ENCODE data around the gene PLCB2.

PLCB2 gene

DNA sequence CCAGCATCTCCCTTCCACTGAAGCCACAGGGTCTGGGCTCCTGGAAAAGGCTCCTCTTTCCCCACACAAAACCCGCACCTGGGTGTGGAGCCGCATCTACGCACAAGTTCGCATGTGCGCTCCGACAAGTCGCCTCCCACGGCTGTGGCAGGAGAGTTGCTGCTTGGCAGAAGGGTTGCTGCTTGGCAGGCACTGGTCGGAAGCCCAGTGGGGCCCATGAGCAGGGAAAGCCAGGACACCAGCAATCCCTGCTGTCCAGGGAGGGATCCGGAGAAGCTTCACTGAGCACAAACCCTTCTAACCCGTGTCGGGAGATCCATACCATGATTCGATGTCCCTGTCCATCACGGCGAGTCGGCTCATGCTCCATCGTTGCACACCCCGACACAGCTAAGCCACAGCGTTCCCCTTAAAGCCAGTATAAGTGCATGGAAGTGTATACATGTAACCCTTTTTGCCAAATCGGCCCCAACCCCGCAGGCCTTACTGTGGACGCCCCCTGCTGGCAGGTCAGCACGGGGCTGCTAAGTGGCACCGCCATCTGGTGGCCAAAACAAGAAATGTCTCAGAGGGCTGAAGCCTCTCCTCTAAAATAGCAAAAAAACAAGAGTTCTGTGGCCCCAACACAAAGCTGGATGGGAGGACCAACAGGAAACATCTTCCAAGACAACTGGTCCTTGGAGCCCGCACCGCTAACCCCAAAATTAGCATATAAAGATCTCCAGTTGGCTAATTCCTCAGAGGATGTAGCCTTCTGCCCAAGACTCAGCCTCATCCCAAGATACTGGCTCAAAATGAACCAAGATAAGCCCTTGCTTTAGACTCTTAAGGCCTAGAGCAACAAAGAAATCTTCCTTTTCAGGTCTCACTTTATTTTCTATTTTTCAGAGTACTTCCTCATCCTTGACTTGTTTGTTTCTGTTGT is 33.1 kb downstream of the PLCB2 start:
- DNase-seq (ENCODE audit: low read depth, low spot score) = peak; percentile 53
- peak overlapping the region; percentile 48; the same call in 1 of the 2 replicates for H3K27ac ChIP-seq
- no peak for TF ChIP-seq FOXP2 (optimal IDR thresholded peaks at IDR 0.05; ENCODE audit: control extremely low read depth, extremely low read length, insufficient read depth)
- peak; percentile 60; the same call in 1 of the 2 replicates for TF ChIP-seq POLR2AphosphoS5 (IDR thresholded peaks at IDR 0.05; ENCODE audit: borderline replicate concordance, low read depth, low read length)
- no peak for TF ChIP-seq EZH2 (IDR thresholded peaks at IDR 0.05)
- no peak overlapping the region for H3K4me3 ChIP-seq
- H3K9me3 ChIP-seq (ENCODE audit: low read depth, low read length) = no peaks in the 10 kb centered on the region
- H3K36me3 ChIP-seq (ENCODE audit: insufficient read depth, low read length) = no peaks in the 10 kb centered on the region
- no peak overlapping the region for H3K9ac ChIP-seq (ENCODE audit: insufficient read length)

DNA sequence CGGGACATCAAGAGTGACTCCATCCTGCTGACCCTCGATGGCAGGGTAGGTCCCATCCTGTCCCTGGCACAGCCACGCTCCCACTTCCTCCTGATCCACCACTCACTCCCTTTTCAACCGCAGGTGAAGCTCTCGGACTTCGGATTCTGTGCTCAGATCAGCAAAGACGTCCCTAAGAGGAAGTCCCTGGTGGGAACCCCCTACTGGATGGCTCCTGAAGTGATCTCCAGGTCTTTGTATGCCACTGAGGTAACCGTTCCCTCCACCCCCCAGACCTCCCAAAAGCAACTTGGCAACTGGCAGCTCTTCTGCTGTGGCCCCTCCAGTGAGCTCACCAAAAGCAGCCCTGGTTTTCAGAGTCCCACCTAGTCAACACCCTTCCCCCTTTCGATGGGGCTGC is 34.3 kb downstream of the PLCB2 start:
- Histone ChIP-seq H3K9ac (ENCODE audit: insufficient read length) (no peak overlapping the region), H3K36me3 (ENCODE audit: insufficient read depth, low read length) (no peaks in the 10 kb centered on the region), H3K4me3 (no peak overlapping the region), H3K9me3 (ENCODE audit: low read depth, low read length) (no peaks in the 10 kb centered on the region), H3K27ac (0 out of 2 replicates have a peak overlapping the region, but pooled peaks have one; percentile 13)
- no peak for TF ChIP-seq EZH2 (IDR thresholded peaks at IDR 0.05)
- no peak; the same call in 1 of the 2 replicates for TF ChIP-seq POLR2AphosphoS5 (IDR thresholded peaks at IDR 0.05; ENCODE audit: borderline replicate concordance, low read depth, low read length)
- TF ChIP-seq FOXP2 (optimal IDR thresholded peaks at IDR 0.05; ENCODE audit: control extremely low read depth, extremely low read length, insufficient read depth) = no peak
- no peak for DNase-seq (ENCODE audit: low read depth, low spot score)

DNA sequence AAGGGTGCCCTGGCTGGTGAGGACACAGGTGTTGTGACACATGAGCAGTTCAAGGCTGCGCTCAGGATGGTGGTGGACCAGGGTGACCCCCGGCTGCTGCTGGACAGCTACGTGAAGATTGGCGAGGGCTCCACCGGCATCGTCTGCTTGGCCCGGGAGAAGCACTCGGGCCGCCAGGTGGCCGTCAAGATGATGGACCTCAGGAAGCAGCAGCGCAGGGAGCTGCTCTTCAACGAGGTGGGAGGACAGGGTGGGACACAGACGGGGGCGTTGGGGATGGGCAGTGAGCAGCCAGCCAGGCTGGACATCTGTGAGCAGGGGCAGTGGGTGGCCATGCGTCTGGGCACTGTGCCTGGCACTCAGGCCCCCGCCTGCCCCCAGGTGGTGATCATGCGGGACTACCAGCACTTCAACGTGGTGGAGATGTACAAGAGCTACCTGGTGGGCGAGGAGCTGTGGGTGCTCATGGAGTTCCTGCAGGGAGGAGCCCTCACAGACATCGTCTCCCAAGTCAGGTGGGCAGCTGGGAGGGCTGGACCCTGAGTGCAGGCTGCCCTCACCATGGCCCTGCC is 35.2 kb downstream of the PLCB2 start:
- no peak for DNase-seq (ENCODE audit: low read depth, low spot score)
- H3K36me3 ChIP-seq (ENCODE audit: insufficient read depth, low read length) = no peaks in the 10 kb centered on the region
- no peak overlapping the region for H3K27ac ChIP-seq
- no peak overlapping the region for H3K4me3 ChIP-seq
- H3K9me3 ChIP-seq (ENCODE audit: low read depth, low read length) = no peaks in the 10 kb centered on the region
- TF ChIP-seq EZH2 (IDR thresholded peaks at IDR 0.05) (no peak), POLR2AphosphoS5 (IDR thresholded peaks at IDR 0.05; ENCODE audit: borderline replicate concordance, low read depth, low read length) (peak; percentile 14; the same call in 1 of the 2 replicates), FOXP2 (optimal IDR thresholded peaks at IDR 0.05; ENCODE audit: control extremely low read depth, extremely low read length, insufficient read depth) (no peak)
- H3K9ac ChIP-seq (ENCODE audit: insufficient read length) = no peak overlapping the region

- Histone ChIP-seq H3K9ac (ENCODE audit: insufficient read length) (no peak overlapping the region), H3K4me3 (no peak overlapping the region), H3K36me3 (ENCODE audit: insufficient read depth, low read length) (no peaks in the 10 kb centered on the region), H3K9me3 (ENCODE audit: low read depth, low read length) (no peaks in the 10 kb centered on the region), H3K27ac (no peak overlapping the region; the same call in 1 of the 2 replicates)
- DNase-seq (ENCODE audit: low read depth, low spot score) = no peak
- TF ChIP-seq POLR2AphosphoS5 (IDR thresholded peaks at IDR 0.05; ENCODE audit: borderline replicate concordance, low read depth, low read length) = no peak
- no peak for TF ChIP-seq FOXP2 (optimal IDR thresholded peaks at IDR 0.05; ENCODE audit: control extremely low read depth, extremely low read length, insufficient read depth)
- no peak for TF ChIP-seq EZH2 (IDR thresholded peaks at IDR 0.05)
Observed at GRCh38 chr15:40271685-40272484, 35.9 kb downstream of the PLCB2 start.

GRCh38 chr15:40270246-40270995 is 37.3 kb downstream of the PLCB2 start:
- H3K27ac ChIP-seq = no peak overlapping the region
- no peak overlapping the region for H3K9ac ChIP-seq (ENCODE audit: insufficient read length)
- DNase-seq (ENCODE audit: low read depth, low spot score) = no peak
- no peaks in the 10 kb centered on the region for H3K9me3 ChIP-seq (ENCODE audit: low read depth, low read length)
- H3K4me3 ChIP-seq = no peak overlapping the region
- TF ChIP-seq EZH2 (IDR thresholded peaks at IDR 0.05) (no peak), POLR2AphosphoS5 (IDR thresholded peaks at IDR 0.05; ENCODE audit: borderline replicate concordance, low read depth, low read length) (no peak), FOXP2 (optimal IDR thresholded peaks at IDR 0.05; ENCODE audit: control extremely low read depth, extremely low read length, insufficient read depth) (no peak)
- no peaks in the 10 kb centered on the region for H3K36me3 ChIP-seq (ENCODE audit: insufficient read depth, low read length)

DNA sequence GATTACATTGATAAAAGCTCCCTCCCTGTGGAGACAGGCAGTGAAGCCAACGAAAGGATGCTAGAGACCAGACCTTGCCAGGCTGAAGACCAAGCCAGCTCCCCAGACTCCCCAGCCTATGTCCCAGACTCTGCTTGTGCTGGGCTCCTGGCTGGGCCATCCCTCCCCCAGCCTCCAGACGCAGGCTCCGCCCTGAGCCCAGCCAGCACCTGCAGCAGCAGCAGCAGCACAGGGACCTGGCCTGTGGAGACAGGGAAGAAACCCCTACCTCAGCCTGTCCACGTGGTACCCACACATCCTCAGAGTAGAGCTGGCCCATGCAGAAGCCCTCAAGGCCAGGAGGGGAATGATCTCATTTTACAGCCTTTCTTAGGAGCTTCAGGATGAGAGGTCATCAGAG is 38.1 kb downstream of the PLCB2 start:
- TF ChIP-seq POLR2AphosphoS5 (IDR thresholded peaks at IDR 0.05; ENCODE audit: borderline replicate concordance, low read depth, low read length) = no peak
- no peak for TF ChIP-seq FOXP2 (optimal IDR thresholded peaks at IDR 0.05; ENCODE audit: control extremely low read depth, extremely low read length, insufficient read depth)
- TF ChIP-seq EZH2 (IDR thresholded peaks at IDR 0.05) = no peak
- H3K36me3 ChIP-seq (ENCODE audit: insufficient read depth, low read length) = no peaks in the 10 kb centered on the region
- no peak for DNase-seq (ENCODE audit: low read depth, low spot score)

DNA sequence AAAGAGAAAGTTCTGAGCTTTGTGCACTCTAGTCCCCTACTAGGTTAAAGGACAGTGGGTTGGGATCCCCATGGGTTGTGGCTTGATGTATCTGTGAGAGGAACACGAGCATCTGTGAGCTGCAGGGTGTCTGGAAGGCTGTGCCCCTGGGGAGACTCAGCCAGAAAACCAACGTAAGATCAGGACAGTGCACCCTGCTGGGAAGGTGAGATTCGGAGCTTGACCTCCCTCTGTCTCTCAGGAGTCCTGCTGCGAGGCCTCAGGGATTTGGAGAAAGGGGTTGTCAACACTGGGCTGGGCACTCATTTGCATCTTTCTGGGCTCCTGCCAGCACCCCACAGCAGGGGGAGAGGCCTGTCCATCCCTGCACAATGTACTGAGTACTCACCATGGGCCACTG is 40.1 kb downstream of the PLCB2 start:
- DNase-seq (ENCODE audit: low read depth, low spot score) = no peak
- Histone ChIP-seq H3K4me3 (no peak overlapping the region), H3K27ac (no peak overlapping the region), H3K36me3 (ENCODE audit: insufficient read depth, low read length) (no peaks in the 10 kb centered on the region), H3K9ac (ENCODE audit: insufficient read length) (no peak overlapping the region), H3K9me3 (ENCODE audit: low read depth, low read length) (no peaks in the 10 kb centered on the region)
- TF ChIP-seq EZH2 (IDR thresholded peaks at IDR 0.05) (no peak), POLR2AphosphoS5 (IDR thresholded peaks at IDR 0.05; ENCODE audit: borderline replicate concordance, low read depth, low read length) (no peak), FOXP2 (optimal IDR thresholded peaks at IDR 0.05; ENCODE audit: control extremely low read depth, extremely low read length, insufficient read depth) (no peak)

More for the DNA sequence above, 38.1 kb downstream of the PLCB2 start:
- no peaks in the 10 kb centered on the region for H3K9me3 ChIP-seq (ENCODE audit: low read depth, low read length)
- H3K4me3 ChIP-seq = no peak overlapping the region
- no peak overlapping the region for H3K27ac ChIP-seq
- H3K9ac ChIP-seq (ENCODE audit: insufficient read length) = no peak overlapping the region
